Raji (cell line): ENCODE results near the gene KLF11.

Experiments used
- POLR2A ChIP-seq: IDR thresholded peaks from 2 replicates; pipeline ENCODE4 v1.6.1; 2011; ENCODE audit warnings: low read depth, low read length, control low read depth; ENCODE audit not compliant: insufficient read depth

The KLF11 gene

GRCh38 chr2:10080536-10081304 is 37.4 kb downstream of the KLF11 start:
- no peak for TF ChIP-seq POLR2A

GRCh38 chr2:10083046-10083445 is 39.7 kb downstream of the KLF11 start:
- TF ChIP-seq POLR2A: no peak

GRCh38 chr2:10083692-10084211 is 40.4 kb downstream of the KLF11 start:
- no peak for TF ChIP-seq POLR2A

- TF ChIP-seq POLR2A: no peak
Measured at GRCh38 chr2:10084223-10084865, 41.0 kb downstream of the KLF11 start.

GRCh38 chr2:10085043-10085667 is 41.8 kb downstream of the KLF11 start:
- TF ChIP-seq POLR2A: no peak

GRCh38 chr2:10085668-10086059 is 42.3 kb downstream of the KLF11 start:
- TF ChIP-seq POLR2A: no peak

- TF ChIP-seq POLR2A: no peak
Measured at GRCh38 chr2:10086950-10087349, 43.6 kb downstream of the KLF11 start.

- no peak for TF ChIP-seq POLR2A
Measured at GRCh38 chr2:10087360-10087759, 44.0 kb downstream of the KLF11 start.

- no peak for TF ChIP-seq POLR2A
Measured at GRCh38 chr2:10089565-10090190, 46.3 kb downstream of the KLF11 start.

GRCh38 chr2:10091182-10091888 is 48.0 kb downstream of the KLF11 start:
- TF ChIP-seq POLR2A: no peak

- TF ChIP-seq POLR2A: no peak
Measured at GRCh38 chr2:10094271-10094814, 51.0 kb downstream of the KLF11 start.

GRCh38 chr2:10095175-10095574 is 51.8 kb downstream of the KLF11 start:
- no peak for TF ChIP-seq POLR2A

- no peak for TF ChIP-seq POLR2A
Measured at GRCh38 chr2:10096641-10097040, 53.3 kb downstream of the KLF11 start.

- no peak for TF ChIP-seq POLR2A
Measured at GRCh38 chr2:10097352-10098148, 54.2 kb downstream of the KLF11 start.
